Activated naive CD4-positive, alpha-beta T cell treated with anti-CD3 and anti-CD28 coated beads for 36 hours (primary cell): ENCODE results near the gene CGREF1. TPM values are rescaled to one million over a fixed set of nuclear protein-coding genes. Genes with fewer than 3 reads are reported as not detected.

Experiments used
- CTCF ChIA-PET: fragments of 350-600 bp; sonication (Branson Sonifier 250); formaldehyde crosslinking; loops from one replicate; lab custom pipeline; 2021; ENCODE audit warnings: antibody characterized with exemption; lab: Charles Lee
- DNase-seq: peaks from one replicate; pipeline ENCODE4 v3.0.0-alpha.2; 2020
- H3K27ac Mint-ChIP-seq: one replicate; pipeline ENCODE4 v1.8.0; 2021; ENCODE audit warnings: mild to moderate bottlenecking, mixed read lengths
- H3K27me3 Mint-ChIP-seq: one replicate; pipeline ENCODE4 v1.8.0; 2021; ENCODE audit warnings: low read depth, mixed read lengths
- H3K36me3 Mint-ChIP-seq: one replicate; pipeline ENCODE4 v1.8.0; 2021; ENCODE audit warnings: low read depth, mixed read lengths
- H3K4me1 Mint-ChIP-seq: one replicate; pipeline ENCODE4 v1.8.0; 2021; ENCODE audit warnings: low read depth, mixed read lengths
- H3K4me3 Mint-ChIP-seq: one replicate; pipeline ENCODE4 v1.8.0; 2021; ENCODE audit warnings: mild to moderate bottlenecking, moderate library complexity, mixed read lengths
- H3K9me3 Mint-ChIP-seq: one replicate; pipeline ENCODE4 v1.8.0; 2021; ENCODE audit warnings: mixed read lengths
- intact Hi-C: fragments of 100-400 bp; cut with micrococcal nuclease; formaldehyde crosslinking; loops from one replicate; pipeline ENCODE4 v1.15.1; 2023
- total RNA-seq, 2 experiments: library from RNA; stranded (reverse); gene quantifications; one replicate each; pipeline ENCODE4 v1.2.3, GENCODE V29; 2021

CGREF1 gene
- total RNA-seq, 2 experiments from 2014 or later, result 5.8 to 6.6 TPM

DNA sequence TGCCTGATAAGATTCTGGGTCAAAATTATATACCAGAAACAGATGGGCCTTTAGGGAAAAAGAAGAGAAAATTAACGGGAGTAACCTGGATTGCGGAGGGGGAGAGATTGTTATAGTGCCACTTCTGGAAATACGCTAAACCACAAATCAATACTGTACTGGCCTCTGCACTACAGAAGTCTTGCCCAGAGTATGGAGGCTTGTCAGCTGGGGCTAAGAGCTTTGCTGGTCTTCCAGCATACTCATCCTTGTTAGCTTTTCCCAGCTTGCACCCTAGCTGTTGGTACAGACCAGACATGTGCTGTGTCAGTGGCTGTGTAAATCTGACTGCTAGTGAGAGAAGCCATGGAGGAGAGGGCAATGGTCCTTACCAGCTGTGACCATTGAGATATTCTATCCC is 58.6 kb downstream of the CGREF1 start:
- Mint-ChIP-seq H3K4me1 (peaks cover 7% of the 10 kb centered on the region), H3K4me3 (no peak overlapping the region), H3K36me3 (peaks cover 19% of the 10 kb centered on the region), H3K27ac (no peak overlapping the region), H3K27me3 (no peaks in the 10 kb centered on the region), H3K9me3 (no peaks in the 10 kb centered on the region)
- CTCF ChIA-PET, result no interaction called here
- DNase-seq, result no peak
- intact Hi-C loops, result loop anchor here (5.0 kb wide), 1 partner anchor 833 kb away; no protein-coding TSS in a partner anchor

DNA sequence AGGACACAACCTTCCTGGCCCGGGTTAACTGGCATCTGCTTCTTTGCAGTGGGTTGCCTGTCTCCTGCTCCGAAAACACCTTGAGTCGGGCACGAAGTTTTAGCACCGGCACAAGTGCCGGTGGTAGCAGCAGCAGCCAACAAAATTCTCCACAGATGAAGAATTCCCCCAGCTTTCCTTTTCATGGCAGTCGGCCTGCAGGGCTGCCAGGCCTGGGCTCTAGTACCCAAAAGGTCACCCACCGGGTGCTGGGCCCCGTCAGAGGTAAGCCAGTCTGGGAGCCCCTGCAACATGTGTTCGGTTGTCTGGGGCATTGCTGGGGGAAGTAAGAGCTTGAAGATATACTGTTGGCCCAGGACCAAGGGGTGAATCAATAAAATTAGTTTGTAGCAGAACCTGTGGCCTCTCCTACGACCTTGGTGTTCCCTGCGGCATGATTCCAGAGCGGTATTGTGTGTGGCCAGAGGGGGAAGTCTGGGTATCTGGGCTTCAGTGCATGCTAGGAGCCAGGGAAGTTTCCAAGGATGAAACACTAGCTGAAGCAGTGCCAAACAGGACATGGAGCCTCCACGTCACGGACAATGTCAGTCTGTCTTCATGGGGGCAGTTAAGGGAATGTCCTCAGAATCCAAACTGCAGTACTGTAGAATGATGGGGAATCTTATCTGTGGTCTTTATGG is 59.6 kb downstream of the CGREF1 start:
- DNase-seq, result no peak
- H3K9me3 Mint-ChIP-seq, result no peaks in the 10 kb centered on the region
- H3K4me1 Mint-ChIP-seq, result peaks cover 5% of the 10 kb centered on the region
- no peak overlapping the region for H3K4me3 Mint-ChIP-seq
- intact Hi-C loops, result loop anchor here (10.0 kb wide), 1 partner anchor 714 kb away; the partner anchor contains the start of genes ADGRF3 and SELENOI
- H3K36me3 Mint-ChIP-seq, result peaks cover 12% of the 10 kb centered on the region
- CTCF ChIA-PET, result no interaction called here
- H3K27ac Mint-ChIP-seq, result no peak overlapping the region
- H3K27me3 Mint-ChIP-seq, result no peaks in the 10 kb centered on the region

DNA sequence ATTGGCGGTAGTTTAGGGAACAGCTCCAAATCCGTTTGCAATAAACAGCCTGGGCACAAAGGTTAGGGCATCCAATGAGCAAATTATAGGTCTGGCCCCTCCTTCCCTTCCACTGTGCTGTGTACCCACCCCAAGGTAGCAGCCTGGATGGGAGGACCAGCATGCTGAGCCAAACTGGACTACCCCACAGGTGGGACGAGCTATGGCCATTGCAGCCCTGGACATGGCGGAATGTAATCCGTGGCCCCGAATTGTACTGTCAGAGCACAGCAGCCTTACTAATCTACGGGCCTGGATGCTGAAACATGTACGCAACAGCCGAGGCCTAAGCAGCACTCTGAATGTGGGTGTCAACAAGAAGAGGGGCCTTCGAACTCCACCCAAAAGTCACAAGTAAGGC is 60.7 kb downstream of the CGREF1 start:
- H3K27me3 Mint-ChIP-seq, result no peaks in the 10 kb centered on the region
- CTCF ChIA-PET, result no interaction called here
- no peaks in the 10 kb centered on the region for H3K9me3 Mint-ChIP-seq
- peaks cover 11% of the 10 kb centered on the region for H3K36me3 Mint-ChIP-seq
- no peak overlapping the region for H3K4me3 Mint-ChIP-seq
- peaks cover 2% of the 10 kb centered on the region for H3K4me1 Mint-ChIP-seq
- DNase-seq, result no peak
- intact Hi-C loops, result loop anchor here (10.0 kb wide), 1 partner anchor 713 kb away; the partner anchor contains the start of genes ADGRF3 and SELENOI
- H3K27ac Mint-ChIP-seq, result no peak overlapping the region

DNA sequence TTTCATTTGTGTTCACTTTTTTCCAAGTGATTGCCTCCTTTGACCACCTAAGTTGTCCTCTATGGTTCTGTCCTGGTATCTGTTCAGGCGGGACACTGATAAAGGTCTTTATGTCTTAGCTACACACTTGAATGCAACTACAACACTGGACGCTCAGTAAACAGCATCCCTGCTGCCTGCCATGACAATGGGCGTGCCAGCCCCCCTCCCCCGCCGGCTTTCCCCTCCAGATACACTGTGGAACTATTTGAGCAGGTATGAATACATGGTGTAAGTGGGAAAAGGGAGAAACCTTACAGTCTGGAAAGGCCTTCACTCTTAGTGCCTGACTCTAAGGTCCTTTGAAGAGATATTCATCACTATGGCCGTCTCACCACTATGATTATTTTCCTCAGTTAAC is 61.7 kb downstream of the CGREF1 start:
- Mint-ChIP-seq H3K27me3 (no peaks in the 10 kb centered on the region), H3K4me3 (no peak overlapping the region), H3K36me3 (peaks cover 4% of the 10 kb centered on the region), H3K27ac (no peak overlapping the region), H3K9me3 (no peaks in the 10 kb centered on the region), H3K4me1 (peaks cover 2% of the 10 kb centered on the region)
- no peak for DNase-seq
- CTCF ChIA-PET, result interaction anchor here (1.1 kb wide), 1 partner anchor 10 kb away, joined by 3 read pairs; no protein-coding TSS in a partner anchor
- intact Hi-C loops, result loop anchor here (10.0 kb wide), 1 partner anchor 712 kb away; the partner anchor contains the start of genes ADGRF3 and SELENOI

DNA sequence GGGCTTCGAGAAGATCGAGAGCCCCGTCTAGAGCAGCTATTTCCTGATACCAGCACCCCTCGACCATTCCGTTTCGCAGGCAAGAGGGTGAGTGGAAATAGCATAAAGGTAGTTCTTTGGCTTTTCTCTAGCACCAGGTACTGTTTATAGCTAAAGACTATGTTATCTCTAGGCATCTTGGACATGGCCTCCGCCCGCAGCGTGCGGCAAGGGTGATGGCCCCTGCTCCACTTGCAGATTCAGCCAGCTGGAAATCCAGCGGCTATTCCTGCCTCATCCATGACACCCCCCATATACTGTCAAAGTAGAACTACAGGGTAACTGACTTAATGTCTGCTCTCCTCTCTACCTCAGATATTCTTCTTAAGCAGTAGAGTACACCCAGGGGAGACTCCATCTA is 64.2 kb downstream of the CGREF1 start:
- peaks cover 2% of the 10 kb centered on the region for H3K9me3 Mint-ChIP-seq
- intact Hi-C loops, result loop anchor here (10.0 kb wide), 1 partner anchor 710 kb away; the partner anchor contains the start of genes ADGRF3 and SELENOI
- DNase-seq, result no peak
- CTCF ChIA-PET, result interaction anchor here (0.5 to 1.2 kb wide), 2 partner anchors 27 to 30 kb away, joined by 3 read pairs; no protein-coding TSS in a partner anchor
- H3K27ac Mint-ChIP-seq, result no peak overlapping the region
- H3K4me3 Mint-ChIP-seq, result no peak overlapping the region
- H3K27me3 Mint-ChIP-seq, result peaks cover 6% of the 10 kb centered on the region
- H3K4me1 Mint-ChIP-seq, result peaks cover 12% of the 10 kb centered on the region
- H3K36me3 Mint-ChIP-seq, result peaks cover 9% of the 10 kb centered on the region

DNA sequence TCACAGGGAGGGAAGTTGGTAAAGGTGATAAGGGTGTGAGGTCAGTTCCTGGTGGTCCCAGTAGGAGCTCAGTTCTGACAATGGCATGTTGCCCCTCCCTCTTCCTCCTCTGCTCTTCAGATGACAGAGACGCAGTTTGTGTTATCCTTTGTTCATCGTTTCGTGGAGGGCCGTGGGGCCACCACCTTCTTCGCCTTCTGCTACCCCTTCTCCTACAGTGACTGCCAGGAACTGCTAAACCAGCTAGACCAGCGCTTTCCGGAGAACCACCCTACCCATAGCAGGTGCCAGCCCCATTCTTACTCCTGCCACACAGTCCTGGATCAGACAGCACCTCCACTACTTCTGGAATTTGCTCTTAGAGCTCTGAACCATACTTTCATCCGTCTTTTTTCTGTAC is 65.2 kb downstream of the CGREF1 start:
- Mint-ChIP-seq H3K9me3 (peaks cover 2% of the 10 kb centered on the region), H3K27me3 (peaks cover 6% of the 10 kb centered on the region), H3K4me3 (no peak overlapping the region), H3K4me1 (peaks cover 16% of the 10 kb centered on the region), H3K36me3 (peaks cover 9% of the 10 kb centered on the region), H3K27ac (no peak overlapping the region)
- CTCF ChIA-PET, result interaction anchor here (1.2 kb wide), 1 partner anchor 18 kb away, joined by 4 read pairs; the partner anchor contains the start of gene OST4
- intact Hi-C loops, result loop anchor here (10.0 kb wide), 1 partner anchor 709 kb away; the partner anchor contains the start of genes ADGRF3 and SELENOI
- no peak for DNase-seq

DNA sequence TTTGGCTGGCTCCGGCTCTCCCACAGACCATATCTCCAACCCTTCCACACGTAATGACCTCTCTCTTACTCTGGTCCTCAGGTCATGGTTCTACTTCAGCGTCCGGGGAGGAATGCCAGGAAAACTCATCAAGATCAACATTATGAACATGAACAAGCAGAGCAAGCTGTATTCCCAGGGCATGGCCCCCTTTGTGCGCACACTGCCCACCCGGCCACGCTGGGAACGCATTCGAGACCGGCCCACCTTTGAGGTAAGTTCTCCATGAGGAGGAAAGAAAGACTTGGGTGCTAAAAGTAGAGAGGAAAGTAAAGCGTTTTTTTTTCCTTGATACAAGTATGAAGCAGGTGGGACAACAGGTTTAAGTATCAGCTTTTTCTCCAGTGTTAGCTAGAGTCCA is 65.6 kb downstream of the CGREF1 start:
- Mint-ChIP-seq H3K27ac (no peak overlapping the region), H3K27me3 (peaks cover 6% of the 10 kb centered on the region), H3K36me3 (peaks cover 9% of the 10 kb centered on the region), H3K4me3 (no peak overlapping the region), H3K4me1 (peaks cover 16% of the 10 kb centered on the region), H3K9me3 (peaks cover 2% of the 10 kb centered on the region)
- DNase-seq, result no peak
- CTCF ChIA-PET, result interaction anchor here (1.2 kb wide), 1 partner anchor 18 kb away, joined by 4 read pairs; the partner anchor contains the start of gene OST4
- intact Hi-C loops, result loop anchor here (10.0 kb wide), 1 partner anchor 709 kb away; the partner anchor contains the start of genes ADGRF3 and SELENOI

DNA sequence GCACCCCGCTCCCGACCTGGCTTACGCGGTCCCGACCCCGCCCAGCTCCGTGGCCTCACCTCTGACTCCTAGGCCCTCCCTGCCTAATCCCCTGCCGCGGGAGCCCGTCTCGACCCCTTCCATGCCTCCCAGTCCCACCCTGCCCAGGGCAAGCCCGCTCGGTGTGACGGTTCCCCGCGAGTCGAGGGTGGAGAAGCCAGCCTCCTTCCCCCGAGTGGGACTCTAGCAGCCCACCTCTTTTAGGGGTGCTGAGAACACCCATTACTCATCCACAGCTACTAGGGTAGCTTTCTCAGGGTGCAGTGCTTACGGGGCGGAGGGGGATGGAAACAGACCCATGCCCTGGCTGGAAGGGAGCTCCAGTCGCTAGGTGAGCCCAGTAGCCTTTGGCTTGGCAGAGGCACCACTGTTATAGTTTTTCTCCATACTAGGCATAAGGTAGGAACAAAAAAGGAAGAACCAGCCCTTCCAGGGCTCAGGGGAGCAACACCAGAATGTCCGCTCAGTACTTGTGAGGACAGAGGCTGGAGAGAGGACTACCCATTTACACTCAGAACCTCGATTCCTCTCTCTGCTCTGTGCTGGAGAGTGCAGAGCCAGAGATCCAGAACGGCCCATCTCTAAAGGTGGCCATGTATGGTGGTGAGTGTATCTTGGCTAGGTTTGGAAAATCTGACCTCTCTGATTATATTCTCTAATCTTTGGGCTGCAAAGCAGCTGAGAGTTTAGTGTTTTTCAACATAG is 66.9 kb downstream of the CGREF1 start:
- CTCF ChIA-PET, result interaction anchor here (1.8 to 2.7 kb wide), 2 partner anchors 13 to 29 kb away, joined by 8 to 14 read pairs; no protein-coding TSS in a partner anchor
- peak overlapping the region; percentile 73 for H3K27ac Mint-ChIP-seq
- peaks cover 2% of the 10 kb centered on the region for H3K9me3 Mint-ChIP-seq
- peak overlapping the region; percentile 83 for H3K4me3 Mint-ChIP-seq
- intact Hi-C loops, result loop anchor here (1.0 to 10.0 kb wide), 5 partner anchors 19 to 707 kb away; partner anchors contain the start of genes ADGRF3, ATRAID, OST4 and SELENOI
- DNase-seq, result peak; percentile 33
- peaks cover 6% of the 10 kb centered on the region for H3K27me3 Mint-ChIP-seq
- H3K4me1 Mint-ChIP-seq, result peaks cover 16% of the 10 kb centered on the region
- peaks cover 9% of the 10 kb centered on the region for H3K36me3 Mint-ChIP-seq

DNA sequence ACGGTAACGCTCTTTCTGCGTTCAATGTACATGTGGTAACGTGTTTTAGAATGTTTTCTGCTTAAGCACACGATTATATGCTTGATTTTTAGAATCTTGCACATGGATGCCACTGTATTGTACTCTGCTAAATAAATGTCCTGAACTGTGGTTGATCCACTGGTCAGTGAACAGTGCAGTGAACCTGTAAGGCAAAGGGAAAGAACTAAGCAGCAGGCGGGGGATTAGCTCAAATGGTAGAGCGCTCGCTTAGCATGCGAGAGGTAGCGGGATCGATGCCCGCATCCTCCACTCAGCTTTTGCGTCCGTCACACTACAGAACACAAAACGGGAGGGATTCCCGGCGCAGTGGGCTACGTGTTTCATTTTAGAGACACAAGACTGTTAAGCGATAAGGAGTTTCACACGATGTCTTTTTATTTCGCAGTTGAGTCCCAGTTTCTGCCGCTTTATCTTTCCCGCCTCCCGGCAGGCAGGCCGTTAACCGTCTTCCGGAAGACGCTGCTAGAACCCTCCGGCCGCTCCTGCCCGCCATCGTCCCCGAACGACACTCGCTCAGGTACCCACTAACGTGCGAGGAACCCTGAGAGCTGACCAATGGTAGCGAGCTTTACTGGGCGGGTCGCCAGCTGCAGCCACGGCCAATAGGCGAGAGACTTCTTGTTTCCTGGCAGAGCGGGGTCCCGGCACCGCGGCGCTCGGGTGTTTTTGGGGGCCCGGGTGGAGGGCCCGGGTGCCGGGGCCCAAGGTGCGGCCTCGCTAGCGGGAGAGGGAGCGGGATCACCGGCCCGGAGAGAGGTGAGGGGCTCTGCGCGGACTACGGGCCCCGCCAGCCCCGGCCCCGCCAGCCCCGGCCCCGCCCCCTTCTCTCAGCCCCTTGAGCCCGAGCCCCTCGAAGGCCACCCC is 67.7 kb downstream of the CGREF1 start, which contains the start of gene AGBL5:
Gene AGBL5, plus strand, starts transcription at position 673 of the 906 bp plus-strand sequence. CDS start 1,291 bp downstream, outside the sequence.
- H3K27me3 Mint-ChIP-seq, result peaks cover 6% of the 10 kb centered on the region
- DNase-seq, result peak; percentile 98
- peak within 1 kb of the TSS; percentile 86 for H3K4me3 Mint-ChIP-seq
- intact Hi-C loops, result loop anchor here (1.0 to 10.0 kb wide), 10 partner anchors 19 to 706 kb away; partner anchors contain the start of genes ADGRF3, ATRAID, EIF2B4 and KHK
- H3K27ac Mint-ChIP-seq, result peak within 1 kb of the TSS; percentile 97
- H3K36me3 Mint-ChIP-seq, result peaks cover 9% of the 10 kb centered on the region
- H3K9me3 Mint-ChIP-seq, result peaks cover 2% of the 10 kb centered on the region
- CTCF ChIA-PET, result interaction anchor here (0.7 to 2.7 kb wide), 14 partner anchors 14 to 204 kb away, joined by 3 to 14 read pairs (median 4); partner anchors contain the start of genes KHK and MAPRE3
- H3K4me1 Mint-ChIP-seq, result peaks cover 16% of the 10 kb centered on the region
